H1 (cell line): ENCODE results near the gene HIBCH. TPM values are rescaled to one million over a fixed set of nuclear protein-coding genes. Genes with fewer than 3 reads are reported as not detected.

Experiments
- CTCF ChIA-PET: fragments of 300-600 bp; sonication (Branson Sonifier 250); formaldehyde crosslinking; loops from one replicate; lab custom pipeline; 2021; ENCODE audit not compliant: partially characterized antibody; lab: Charles Lee
- POLR2A ChIA-PET: fragments of 300-600 bp; sonication (Branson Sonifier 250); formaldehyde crosslinking; loops from one replicate; lab custom pipeline; 2021; ENCODE audit warnings: inconsistent platforms; ENCODE audit not compliant: partially characterized antibody; lab: Charles Lee
- DNase-seq, 2 experiments: peaks; one replicate each; pipeline versions ENCODE4 v3.0.0 to v3.0.0-alpha.2; 2010 to 2022; ENCODE audit warnings: low spot score in 2 of 2, low read depth in 1 of 2, mixed read lengths in 1 of 2
- FAIRE-seq: peaks from 2 replicates; lab custom pipeline; 2011; peaks lifted over from hg19 to GRCh38; lab: Jason Lieb, UNC
- H2AFZ ChIP-seq: 2 replicates; pipeline ENCODE4 v1.8.1; 2012; ENCODE audit warnings: low read length, inconsistent platforms
- H2AK5ac ChIP-seq: 2 replicates; pipeline ENCODE4 v1.6.1; 2013; ENCODE audit warnings: low read depth, low read length
- H2BK120ac ChIP-seq: replicated peaks from 2 replicates; pipeline ENCODE3; 2013; ENCODE audit warnings: low read depth, low read length, inconsistent platforms
- H2BK12ac ChIP-seq: 2 replicates; pipeline ENCODE4 v1.6.1; 2013; ENCODE audit warnings: low read depth, low read length
- H2BK15ac ChIP-seq: 2 replicates; pipeline ENCODE4 v1.6.1; 2013; ENCODE audit warnings: low read length
- H2BK20ac ChIP-seq: 2 replicates; pipeline ENCODE4 v1.6.1; 2013; ENCODE audit warnings: low read length
- H2BK5ac ChIP-seq: 2 replicates; pipeline ENCODE4 v1.6.1; 2013; ENCODE audit warnings: low read depth, low read length
- H3K14ac ChIP-seq: 2 replicates; pipeline ENCODE4 v1.6.1; 2013; ENCODE audit warnings: inconsistent platforms; ENCODE audit not compliant: insufficient read length
- H3K18ac ChIP-seq: 2 replicates; pipeline ENCODE4 v1.6.1; 2013; ENCODE audit warnings: low read length; ENCODE audit errors: extremely low read depth
- H3K23ac ChIP-seq: 2 replicates; pipeline ENCODE4 v1.6.1; 2013; ENCODE audit warnings: inconsistent platforms; ENCODE audit not compliant: insufficient read length
- H3K23me2 ChIP-seq: 2 replicates; pipeline ENCODE4 v1.6.1; 2013; ENCODE audit warnings: low read depth, low read length
- H3K27ac ChIP-seq: 2 replicates; pipeline ENCODE4 v1.6.1; 2011; ENCODE audit warnings: low read depth, low read length, inconsistent platforms
- H3K27me3 ChIP-seq, 4 experiments: replicated peaks in 1 of 4; 1 replicate in 1 of 4; 2 replicates in 3 of 4; pipeline versions ENCODE4 v1.6.1 to v1.8.1; 2011 to 2013; ENCODE audit warnings: low read length in 3 of 4, mild to moderate bottlenecking in 3 of 4, inconsistent platforms in 2 of 4, mixed read lengths in 2 of 4, moderate library complexity in 1 of 4; ENCODE audit not compliant: control insufficient read depth in 3 of 4, insufficient read depth in 3 of 4; ENCODE audit errors: extremely low read depth in 1 of 4
- H3K36me3 ChIP-seq, 4 experiments: 2 replicates each; pipeline versions ENCODE4 v1.6.1 to v1.8.1; 2011 to 2013; ENCODE audit warnings: mild to moderate bottlenecking in 4 of 4, low read length in 3 of 4, moderate library complexity in 2 of 4, control low read depth in 1 of 4, inconsistent platforms in 1 of 4; ENCODE audit not compliant: insufficient read depth in 4 of 4, control insufficient read depth in 2 of 4
- H3K4ac ChIP-seq: replicated peaks from 2 replicates; pipeline ENCODE3; 2013; ENCODE audit warnings: low read length, low read depth, mixed read lengths, inconsistent platforms; ENCODE audit not compliant: insufficient read length
- H3K4me1 ChIP-seq, 4 experiments: replicated peaks in 1 of 4; 1 replicate in 1 of 4; 2 replicates in 3 of 4; pipeline versions ENCODE4 v1.6.1 to v1.8.1; 2011 to 2013; ENCODE audit warnings: low read length in 3 of 4, inconsistent platforms in 2 of 4, mixed read lengths in 1 of 4; ENCODE audit not compliant: insufficient read depth in 4 of 4, control insufficient read depth in 3 of 4
- H3K4me2 ChIP-seq, 2 experiments: 2 replicates each; pipeline versions ENCODE4 v1.6.1 to v1.8.1; 2011 to 2013; ENCODE audit warnings: low read depth in 2 of 2, low read length in 2 of 2, control low read depth in 1 of 2, inconsistent platforms in 1 of 2, mild to moderate bottlenecking in 1 of 2; ENCODE audit not compliant: insufficient read depth in 1 of 2
- H3K4me3 ChIP-seq, 4 experiments: fragments of 200-600, 300-600 bp in 1 of 4; sonication (generic), shearing (Covaris generic), sonication (Bioruptor Twin) in 1 of 4; 2 replicates each; pipeline versions ENCODE4 v1.5.1 to v1.8.1; 2011 to 2016; ENCODE audit warnings: low read length in 4 of 4, low read depth in 3 of 4, control low read depth in 2 of 4, inconsistent platforms in 2 of 4, mild to moderate bottlenecking in 2 of 4, mixed read lengths in 1 of 4, moderate library complexity in 1 of 4; ENCODE audit not compliant: insufficient read depth in 2 of 4; ENCODE audit errors: extremely low read depth in 1 of 4
- H3K56ac ChIP-seq: replicated peaks from 2 replicates; pipeline ENCODE3; 2013; ENCODE audit warnings: low read depth, mild to moderate bottlenecking, mixed read lengths, low read length, inconsistent platforms; ENCODE audit not compliant: insufficient read length
- H3K79me1 ChIP-seq: 2 replicates; pipeline ENCODE4 v1.6.1; 2013; ENCODE audit warnings: low read depth, low read length, control low read depth
- H3K79me2 ChIP-seq, 2 experiments: 2 replicates each; pipeline versions ENCODE4 v1.6.1 to v1.8.1; 2012 to 2013; ENCODE audit warnings: low read length in 2 of 2, mild to moderate bottlenecking in 2 of 2, inconsistent platforms in 1 of 2; ENCODE audit not compliant: insufficient read depth in 2 of 2, control insufficient read depth in 1 of 2
- H3K9ac ChIP-seq, 4 experiments: replicated peaks in 1 of 4; 1 replicate in 1 of 4; 2 replicates in 3 of 4; pipeline versions ENCODE4 v1.6.1 to v1.8.1; 2011 to 2013; ENCODE audit warnings: low read depth in 3 of 4, low read length in 3 of 4, control low read depth in 2 of 4, mild to moderate bottlenecking in 2 of 4, moderate library complexity in 2 of 4, inconsistent platforms in 1 of 4; ENCODE audit errors: extremely low read depth in 1 of 4
- H3K9me3 ChIP-seq, 2 experiments: 2 replicates each; pipeline versions ENCODE4 v1.6.1 to v1.8.1; 2012 to 2013; ENCODE audit warnings: mild to moderate bottlenecking in 2 of 2, moderate library complexity in 2 of 2, control low read depth in 1 of 2, inconsistent platforms in 1 of 2, low read depth in 1 of 2, low read length in 1 of 2, mixed read lengths in 1 of 2; ENCODE audit not compliant: insufficient read depth in 2 of 2
- H4K20me1 ChIP-seq, 2 experiments: replicated peaks in 1 of 2; 2 replicates each; pipeline versions ENCODE3 to v1.8.1; 2011 to 2013; ENCODE audit warnings: inconsistent platforms in 2 of 2, low read length in 2 of 2, mild to moderate bottlenecking in 1 of 2; ENCODE audit not compliant: insufficient read depth in 2 of 2, control insufficient read depth in 1 of 2
- H4K5ac ChIP-seq: 2 replicates; pipeline ENCODE4 v1.6.1; 2013; ENCODE audit warnings: low read length, low read depth, mixed read lengths, inconsistent platforms; ENCODE audit not compliant: insufficient read length
- H4K8ac ChIP-seq: 2 replicates; pipeline ENCODE4 v1.8.0; 2013; ENCODE audit warnings: mild to moderate bottlenecking, moderate library complexity, low read length, inconsistent platforms; ENCODE audit not compliant: insufficient read depth; ENCODE audit errors: extremely low read depth
- H4K91ac ChIP-seq: replicated peaks from 2 replicates; pipeline ENCODE3; 2013; ENCODE audit warnings: low read length, mixed read lengths, inconsistent platforms; ENCODE audit not compliant: insufficient read length
- NANOG ChIP-seq: IDR thresholded peaks from 2 replicates; pipeline ENCODE4 v1.6.1; 2011; ENCODE audit warnings: low read length, low read depth, mild to moderate bottlenecking, inconsistent platforms; ENCODE audit not compliant: insufficient read depth, poor library complexity, severe bottlenecking
- SUZ12 ChIP-seq: fragments of 200-600 bp; sonication (generic); IDR thresholded peaks from 2 replicates; pipeline ENCODE4 v1.6.1; 2012; ENCODE audit warnings: mild to moderate bottlenecking, inconsistent platforms, low read length, moderate library complexity, mixed read lengths
- WGBS, 2 experiments: shearing (Covaris generic) in 1 of 2; methylation state at CpG; one replicate each; pipeline versions ENCODE4 v1.1.6 to v1.1.7; 2013 to 2015; ENCODE audit warnings: low lambda C conversion rate in 2 of 2, mixed read lengths in 2 of 2, inconsistent platforms in 1 of 2, low coverage in 1 of 2, missing lambda C conversion rate in 1 of 2; ENCODE audit not compliant: insufficient replicate concordance in 2 of 2, insufficient coverage in 1 of 2, insufficient read length in 1 of 2; ENCODE audit errors: extremely low coverage in 1 of 2, missing lambda C conversion rate in 1 of 2; 5-methylcytosine and 5-hydroxymethylcytosine counted together
- polyA plus RNA-seq, 7 experiments: library from polyadenylated mRNA; depleted of rRNA in 3 of 7; stranded (reverse) in 5 of 7; unstranded in 2 of 7; fragments of >200 nt in 5 of 7; fragments of 200-250 nt in 2 of 7; gene quantifications; 1 replicate in 5 of 7; 2 replicates in 1 of 7; 4 replicates in 1 of 7; pipeline versions ENCODE4 v1.2.1 to v1.2.3, GENCODE V29; 2011 to 2013; ENCODE audit warnings: missing spikeins in 2 of 7, mixed read lengths in 2 of 7
- total RNA-seq: library from RNA; stranded (reverse); fragmentation: NEBNext Ultra II Directional; extraction: Animal tissue kit (Norgen Biotek cat#: 25700); gene quantifications from 2 replicates; pipeline ENCODE4 v1.2.1, GENCODE V29; 2021

HIBCH gene
- total and polyA plus RNA-seq, 2 of the 8 experiments (the other 6 are each of a cell fraction or from before 2014, with no cell fraction given) = 7.5 to 31.8 TPM

DNA sequence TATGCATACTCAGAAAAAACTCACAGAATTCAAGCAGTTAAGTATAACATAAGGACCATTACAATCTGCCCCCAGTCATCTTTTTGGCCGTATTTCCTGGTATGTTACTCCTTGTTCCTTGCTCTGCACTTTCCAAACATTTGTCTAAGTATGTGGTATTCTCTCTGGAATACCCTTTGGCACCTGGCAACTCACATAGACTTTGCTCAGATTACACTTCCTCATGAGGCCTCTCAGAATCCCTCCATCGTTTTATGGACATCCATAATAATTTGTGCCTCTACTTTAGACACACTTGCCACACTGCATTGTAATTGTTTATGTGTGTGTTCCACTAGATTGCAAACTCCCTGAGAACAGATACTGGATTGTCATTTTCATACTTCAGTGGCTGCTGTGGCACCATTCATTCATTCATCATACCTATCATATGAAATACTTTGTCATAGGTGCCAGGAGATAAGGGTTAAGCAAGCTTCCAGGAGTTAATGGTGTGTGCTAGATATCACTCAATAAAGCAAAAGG, 84.0 kb downstream of the HIBCH start:
- no peaks in the 10 kb centered on the region; a peak in 1 of 8 replicates for H3K36me3 ChIP-seq
- CTCF ChIA-PET = no interaction called here
- H3K79me2 ChIP-seq = no peaks in the 10 kb centered on the region
- DNase-seq (no peak), FAIRE-seq (no peak)
- H4K5ac ChIP-seq = no peak overlapping the region
- no peak overlapping the region for H4K91ac ChIP-seq
- H3K79me1 ChIP-seq = no peaks in the 10 kb centered on the region
- H2BK12ac ChIP-seq = no peak overlapping the region
- H2BK15ac ChIP-seq = no peak overlapping the region
- no peaks in the 10 kb centered on the region for H3K4me1 ChIP-seq
- no peak overlapping the region for H3K4me3 ChIP-seq
- no peak overlapping the region for H3K56ac ChIP-seq
- 80% methylated on average over 2 of the region's 2 CpGs; no CpG with 5 or more reads in 1 of the 2 experiments for WGBS, 2 experiments
- H3K14ac ChIP-seq = no peak overlapping the region
- POLR2A ChIA-PET = no interaction called here
- no peak overlapping the region for H4K8ac ChIP-seq
- H2AK5ac ChIP-seq = no peak overlapping the region
- H3K27ac ChIP-seq = no peak overlapping the region
- no peak overlapping the region for H2AFZ ChIP-seq
- H3K27me3 ChIP-seq = no peaks in the 10 kb centered on the region
- H3K23ac ChIP-seq = no peak overlapping the region
- H3K4ac ChIP-seq = no peak overlapping the region
- no peak overlapping the region for H2BK120ac ChIP-seq
- H2BK20ac ChIP-seq = no peak overlapping the region
- 0 out of 4 replicates have a peak, but pooled peaks cover 0 to under 1% of the 10 kb centered on the region in 2 experiments for H3K9me3 ChIP-seq
- no peak overlapping the region for H3K4me2 ChIP-seq
- no peaks in the 10 kb centered on the region for H4K20me1 ChIP-seq
- H3K23me2 ChIP-seq = no peaks in the 10 kb centered on the region
- no peak overlapping the region for H3K18ac ChIP-seq
- no peak overlapping the region for H3K9ac ChIP-seq
- no peak overlapping the region for H2BK5ac ChIP-seq
- TF ChIP-seq SUZ12 = no peak
- TF ChIP-seq NANOG = no peak
